Activated naive CD4-positive, alpha-beta T cell treated with Interleukin-2 at 50 U/mL for 16 hours (primary cell): Measurements from ENCODE around the gene HSPA5.

Experiments used
- DNase-seq: peaks from one replicate; pipeline ENCODE4 v3.0.0-alpha.2; 2020

Gene HSPA5

DNA sequence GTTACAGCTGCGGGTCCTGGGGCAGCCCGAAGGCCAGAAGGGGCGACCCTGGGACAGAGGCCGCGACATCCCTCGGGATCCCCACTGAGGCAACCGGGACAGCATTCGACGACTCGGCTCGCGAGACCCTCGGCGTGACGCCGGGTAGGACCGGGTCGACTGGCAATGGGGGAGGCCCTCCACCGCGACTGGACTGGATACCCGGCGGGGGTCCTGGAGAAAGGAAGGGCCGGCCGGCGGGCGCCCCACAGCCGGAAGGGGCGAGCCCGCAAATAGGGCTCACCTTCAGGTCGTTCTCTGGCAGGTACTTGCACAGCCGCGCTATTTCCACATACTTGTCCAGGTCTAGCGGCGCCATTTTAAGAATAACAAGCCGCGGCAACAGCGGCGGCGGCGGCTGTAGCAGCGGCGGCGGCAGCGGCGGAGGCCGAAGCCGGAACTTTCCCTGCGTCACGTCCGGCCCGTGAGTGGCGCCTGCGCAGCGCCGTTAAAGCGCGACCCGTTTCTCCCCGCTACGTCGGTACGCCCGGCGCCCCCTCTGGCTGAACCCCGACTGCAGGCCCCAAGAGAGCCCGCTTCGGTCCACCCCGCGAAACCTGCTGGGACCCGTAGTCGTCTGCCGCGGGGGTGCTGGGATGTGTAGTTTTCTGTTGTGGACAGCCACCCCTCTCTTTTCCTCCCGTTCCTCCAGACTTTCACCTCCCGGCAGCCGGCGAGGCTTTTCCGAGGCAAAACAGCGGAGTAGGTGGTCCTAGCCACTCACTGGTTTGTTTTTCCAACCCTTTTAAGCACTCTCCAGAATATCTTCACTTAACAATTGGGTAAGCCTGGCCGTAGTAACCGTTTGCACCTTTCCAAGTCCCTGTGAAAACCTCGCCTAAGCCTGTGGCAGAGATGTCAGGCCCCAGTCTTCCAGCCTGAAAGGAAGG is 51.5 kb downstream of the HSPA5 start, which contains the start of gene PPP6C:
PPP6C (minus strand) TSS at position 443 of the 929 bp plus-strand sequence; CDS start at position 358, 85 bp downstream.
- peak; percentile 99 for DNase-seq

- peak; percentile 34 for DNase-seq
Observed at GRCh38 chr9:125189011-125189360, 52.2 kb downstream of the HSPA5 start.
